Activated T-cell treated with anti-CD3 and anti-CD28 coated beads for 4 hours (primary cell): ENCODE measurements around the gene ANKRD31.
"Not testable (repeated sequence)": the region's sequence is repeated elsewhere in the genome, so short reads cannot be mapped to it uniquely, and the experiment has no call there.

Experiments
- DNase-seq: peaks from one replicate; pipeline ENCODE4 v3.0.0-alpha.2; 2020

ANKRD31 gene

GRCh38 chr5:75220787-75221186, 15.9 kb downstream of the ANKRD31 start:
- not testable (repeated sequence) for DNase-seq

- DNase-seq = no peak
Observed at GRCh38 chr5:75214928-75215327, 21.8 kb downstream of the ANKRD31 start.

GRCh38 chr5:75214409-75214808, 22.3 kb downstream of the ANKRD31 start:
- no peak for DNase-seq

GRCh38 chr5:75203604-75204003, 33.1 kb downstream of the ANKRD31 start:
- no peak for DNase-seq

GRCh38 chr5:75202935-75203334, 33.7 kb downstream of the ANKRD31 start:
- DNase-seq = no peak

GRCh38 chr5:75200776-75201175, 35.9 kb downstream of the ANKRD31 start:
- DNase-seq = no peak

GRCh38 chr5:75199946-75200345, 36.7 kb downstream of the ANKRD31 start:
- DNase-seq = no peak

- DNase-seq = no peak
Observed at GRCh38 chr5:75199071-75199470, 37.6 kb downstream of the ANKRD31 start.

- DNase-seq = no peak
Observed at GRCh38 chr5:75197745-75198144, 38.9 kb downstream of the ANKRD31 start.

GRCh38 chr5:75192804-75193203, 43.9 kb downstream of the ANKRD31 start:
- no peak for DNase-seq

- no peak for DNase-seq
Observed at GRCh38 chr5:75192264-75192663, 44.4 kb downstream of the ANKRD31 start.

- DNase-seq = no peak
Observed at GRCh38 chr5:75190227-75190626, 46.5 kb downstream of the ANKRD31 start.

- DNase-seq = no peak
Observed at GRCh38 chr5:75189353-75189752, 47.3 kb downstream of the ANKRD31 start.

GRCh38 chr5:75185763-75186162, 50.9 kb downstream of the ANKRD31 start:
- DNase-seq = no peak

- DNase-seq = not testable (repeated sequence)
Observed at GRCh38 chr5:75176009-75176408, 60.7 kb downstream of the ANKRD31 start.

GRCh38 chr5:75174872-75175271, 61.8 kb downstream of the ANKRD31 start:
- not testable (repeated sequence) for DNase-seq

GRCh38 chr5:75169516-75169915, 67.2 kb downstream of the ANKRD31 start:
- no peak for DNase-seq

- no peak for DNase-seq
Observed at GRCh38 chr5:75168026-75168735, 68.5 kb downstream of the ANKRD31 start.

- no peak for DNase-seq
Observed at GRCh38 chr5:75167345-75167744, 69.3 kb downstream of the ANKRD31 start.

- DNase-seq = not testable (repeated sequence)
Observed at GRCh38 chr5:75161508-75161907, 75.2 kb downstream of the ANKRD31 start.

- DNase-seq = no peak
Observed at GRCh38 chr5:75156585-75156984, 80.1 kb downstream of the ANKRD31 start.

- no peak for DNase-seq
Observed at GRCh38 chr5:75152860-75153259, 83.8 kb downstream of the ANKRD31 start.

GRCh38 chr5:75148051-75148450, 88.6 kb downstream of the ANKRD31 start:
- no peak for DNase-seq

GRCh38 chr5:75142566-75143136, 94.0 kb downstream of the ANKRD31 start:
- DNase-seq = no peak

GRCh38 chr5:75140277-75140676, 96.4 kb downstream of the ANKRD31 start:
- no peak for DNase-seq
